ENCODE results near the gene ZNF814.
"Not testable (repeated sequence)": the region's sequence is repeated elsewhere in the genome, so short reads cannot be mapped to it uniquely, and the experiment has no call there.

ZNF814 gene

GRCh38 chr19:57816652-57817051 is 72.2 kb downstream of the ZNF814 start:
- no peak for DNase-seq (ENCODE audit: low read depth)

- DNase-seq (ENCODE audit: low read depth): no peak
These were observed 73.4 kb downstream of the ZNF814 start for GRCh38 chr19:57815247-57816075.

GRCh38 chr19:57814505-57815246 is 74.2 kb downstream of the ZNF814 start, which contains the start of gene ZNF552:
Gene ZNF552, minus strand, starts transcription at chr19:57814913. Its CDS starts 170 bp downstream, at chr19:57814743.
- DNase-seq (ENCODE audit: low read depth): peak; percentile 61

- DNase-seq (ENCODE audit: low read depth): no peak
These were observed 74.8 kb downstream of the ZNF814 start for GRCh38 chr19:57813919-57814504.

- DNase-seq (ENCODE audit: low read depth): not testable (repeated sequence)
These were observed 75.6 kb downstream of the ZNF814 start for GRCh38 chr19:57812975-57813820.

- no peak for DNase-seq (ENCODE audit: low read depth)
These were observed 76.6 kb downstream of the ZNF814 start for GRCh38 chr19:57812226-57812625.

- not testable (repeated sequence) for DNase-seq (ENCODE audit: low read depth)
These were observed 78.2 kb downstream of the ZNF814 start for GRCh38 chr19:57810410-57811295.

- DNase-seq (ENCODE audit: low read depth): no peak
These were observed 81.3 kb downstream of the ZNF814 start for GRCh38 chr19:57807541-57807940.

- no peak for DNase-seq (ENCODE audit: low read depth)
These were observed 85.1 kb downstream of the ZNF814 start for GRCh38 chr19:57803594-57804325.

- no peak for DNase-seq (ENCODE audit: low read depth)
These were observed 85.6 kb downstream of the ZNF814 start for GRCh38 chr19:57803265-57803593.

GRCh38 chr19:57802269-57802668 is 86.6 kb downstream of the ZNF814 start:
- DNase-seq (ENCODE audit: low read depth): no peak

- DNase-seq (ENCODE audit: low read depth): no peak
These were observed 88.1 kb downstream of the ZNF814 start for GRCh38 chr19:57800696-57801095.
